ENCODE data around the gene SOX13.

The SOX13 gene

DNA sequence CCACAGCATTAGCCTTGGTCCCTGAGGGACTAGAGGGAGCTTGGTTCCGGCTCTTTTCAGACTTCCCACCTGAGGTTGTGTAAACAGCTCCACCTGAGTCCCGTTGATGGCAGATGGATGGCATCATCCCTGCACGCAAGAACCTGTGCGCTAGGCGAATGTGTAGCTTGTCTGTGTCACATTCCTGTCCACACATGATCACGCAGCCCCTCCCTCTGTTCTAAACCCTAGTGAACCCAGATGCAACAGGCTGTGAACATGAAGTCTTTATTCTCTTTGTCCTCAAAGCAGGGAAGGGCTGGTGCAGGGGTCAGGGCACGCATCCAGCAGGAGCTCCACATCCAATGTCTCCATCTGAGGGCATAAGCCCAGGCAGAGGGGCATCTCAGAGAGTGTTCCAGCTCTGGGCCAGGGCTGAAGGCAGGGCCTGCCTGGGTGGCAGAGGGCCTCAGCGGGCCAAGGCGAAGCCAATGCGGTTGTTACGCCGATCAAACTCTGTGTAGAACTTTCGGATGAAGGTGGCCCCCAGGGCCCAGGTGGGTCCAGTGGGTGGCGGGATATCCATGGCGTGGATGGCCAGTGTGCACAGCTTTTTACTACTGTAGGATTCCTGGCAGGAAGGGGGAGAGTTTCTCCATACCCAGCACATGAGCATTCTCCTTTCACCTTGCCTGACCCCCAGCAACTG, 81.8 kb downstream of the SOX13 start:
- no peak for DNase-seq

DNA sequence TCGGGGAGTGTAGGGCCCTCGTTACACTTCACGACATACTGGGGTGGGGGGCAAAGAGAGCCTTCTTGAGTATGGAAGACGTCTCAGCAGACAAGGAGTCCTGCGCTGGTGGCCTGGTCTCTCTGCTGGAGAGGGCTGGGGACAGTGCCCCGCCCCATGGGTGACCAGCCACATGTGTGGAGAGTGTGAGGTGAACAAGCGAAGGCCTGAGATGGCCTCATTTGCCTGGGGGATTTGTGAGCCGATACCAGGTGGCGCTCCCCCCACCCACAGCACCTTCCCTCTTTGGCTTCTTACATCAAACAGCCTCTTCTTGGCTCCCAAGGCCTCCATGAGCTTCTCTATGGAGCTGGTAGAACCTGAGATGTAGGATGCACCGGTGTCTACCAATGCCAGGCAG, 83.0 kb downstream of the SOX13 start:
- DNase-seq, result no peak

- DNase-seq, result no peak
Measured at GRCh38 chr1:204157962-204158361, 85.0 kb downstream of the SOX13 start.

DNA sequence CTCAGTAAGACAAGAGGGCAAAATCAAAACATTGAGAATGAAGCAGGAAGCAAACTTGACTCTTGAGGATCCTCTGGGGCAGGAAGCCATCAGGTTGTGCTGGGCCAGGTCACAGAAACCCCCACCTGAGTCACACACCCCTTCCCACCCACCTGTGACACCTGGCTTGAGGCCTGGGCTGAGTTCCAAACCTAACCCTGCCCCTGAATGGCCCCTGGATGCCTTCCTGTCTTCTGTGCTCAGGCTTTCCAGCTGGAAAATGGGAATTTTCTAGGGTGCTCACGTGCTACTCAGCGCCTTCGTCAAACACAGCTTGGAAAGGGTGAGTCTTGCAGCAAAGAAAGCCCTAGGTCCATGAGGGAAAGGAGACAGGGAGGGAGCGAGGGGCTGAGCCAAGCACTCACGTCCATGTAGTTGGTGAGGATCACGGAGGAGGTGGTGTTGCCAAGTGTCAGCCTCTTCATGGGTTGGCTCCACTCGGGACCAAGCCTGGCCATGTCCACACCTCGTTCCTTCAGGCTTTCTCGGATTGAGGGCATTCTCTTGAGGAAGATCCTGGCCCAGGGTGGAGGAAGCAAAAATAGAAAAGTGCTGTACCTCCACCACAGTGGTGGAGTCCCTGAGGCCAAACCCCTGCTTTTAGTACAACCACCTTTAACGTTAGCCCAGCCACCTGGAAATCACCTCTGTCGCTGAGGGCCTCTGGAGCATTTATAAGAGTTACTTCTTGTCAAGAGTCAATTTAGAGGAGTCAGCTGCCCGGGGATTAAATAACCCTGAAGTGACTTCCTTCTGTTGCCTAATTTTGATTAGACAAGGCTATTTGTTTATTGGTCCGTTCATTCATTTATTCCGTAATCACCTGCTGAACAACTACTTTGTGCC, 88.9 kb downstream of the SOX13 start:
- no peak for DNase-seq

DNA sequence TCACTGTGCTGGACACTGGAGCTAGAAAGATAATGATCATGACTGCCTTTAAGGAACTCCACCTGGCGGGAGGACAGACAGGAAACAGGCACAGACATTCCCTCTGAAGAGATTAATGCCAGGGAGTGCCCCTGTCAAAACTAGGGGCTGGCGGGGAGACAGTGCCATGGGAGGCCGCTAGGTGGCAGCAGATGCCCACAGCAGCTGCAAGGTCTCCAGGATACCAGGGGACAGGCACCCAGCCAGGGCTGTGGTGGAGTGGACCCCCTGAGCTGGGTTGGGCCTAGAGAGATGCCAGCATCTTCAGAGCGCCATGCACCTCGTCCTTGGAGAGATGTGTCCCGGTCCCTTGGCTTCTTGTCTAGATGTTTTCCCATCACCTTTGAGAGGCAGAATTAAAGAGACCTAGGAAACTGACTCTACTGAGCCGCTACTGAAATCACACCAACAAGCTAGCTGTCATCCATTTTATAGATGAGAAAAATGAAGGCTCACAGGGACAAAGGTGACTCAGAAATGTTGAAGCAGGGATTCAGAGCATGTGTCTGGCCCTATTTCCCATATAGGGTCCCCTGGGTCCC, 89.7 kb downstream of the SOX13 start:
- DNase-seq, result no peak

- no peak for DNase-seq
Measured at GRCh38 chr1:204166219-204166618, 93.3 kb downstream of the SOX13 start, which contains the start of gene REN. Gene REN, minus strand, starts transcription at chr1:204166337. Its CDS starts 44 bp downstream, at chr1:204166293.

DNA sequence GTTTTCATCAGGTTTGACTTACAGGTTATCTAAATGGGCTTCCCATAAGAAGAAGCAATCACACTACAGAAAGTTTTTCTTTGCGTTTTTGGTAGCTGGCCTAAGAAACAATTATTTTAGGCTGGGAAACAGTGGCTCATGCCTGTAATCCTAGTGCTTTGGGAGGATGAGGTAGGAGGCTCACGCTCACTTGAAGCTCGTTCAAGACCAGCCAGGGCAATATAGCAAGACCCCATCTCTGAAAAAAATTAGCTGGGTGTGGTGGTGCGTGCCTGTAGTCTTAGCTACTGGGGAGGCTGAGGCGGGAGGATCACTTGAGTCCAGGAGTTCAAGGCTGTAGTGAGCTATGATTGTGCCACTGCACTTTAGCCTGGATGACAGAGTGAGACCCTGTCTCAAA, 94.8 kb downstream of the SOX13 start:
- DNase-seq, result no peak

DNA sequence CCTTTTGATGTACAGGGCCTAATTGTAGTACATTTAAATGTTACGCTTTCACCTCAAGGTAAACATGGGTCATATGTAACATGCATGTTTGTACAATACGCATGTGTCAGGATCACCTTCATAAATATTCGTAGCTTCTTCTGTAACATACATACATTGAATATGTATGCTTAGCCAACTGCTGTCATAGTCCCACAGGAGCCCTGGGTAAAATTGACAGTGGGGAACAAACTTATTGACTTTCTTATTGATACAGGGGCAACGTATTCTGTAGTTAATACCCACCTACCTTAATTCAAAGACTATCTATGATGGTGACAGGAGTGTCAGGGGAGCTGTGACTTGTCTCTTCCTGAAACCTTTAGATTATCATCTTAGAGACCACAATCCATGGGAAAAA, 96.9 kb downstream of the SOX13 start:
- no peak for DNase-seq

- DNase-seq, result no peak
Measured at GRCh38 chr1:204170494-204171155, 97.7 kb downstream of the SOX13 start.

- DNase-seq, result no peak
Measured at GRCh38 chr1:204171751-204172178, 98.8 kb downstream of the SOX13 start.

DNA sequence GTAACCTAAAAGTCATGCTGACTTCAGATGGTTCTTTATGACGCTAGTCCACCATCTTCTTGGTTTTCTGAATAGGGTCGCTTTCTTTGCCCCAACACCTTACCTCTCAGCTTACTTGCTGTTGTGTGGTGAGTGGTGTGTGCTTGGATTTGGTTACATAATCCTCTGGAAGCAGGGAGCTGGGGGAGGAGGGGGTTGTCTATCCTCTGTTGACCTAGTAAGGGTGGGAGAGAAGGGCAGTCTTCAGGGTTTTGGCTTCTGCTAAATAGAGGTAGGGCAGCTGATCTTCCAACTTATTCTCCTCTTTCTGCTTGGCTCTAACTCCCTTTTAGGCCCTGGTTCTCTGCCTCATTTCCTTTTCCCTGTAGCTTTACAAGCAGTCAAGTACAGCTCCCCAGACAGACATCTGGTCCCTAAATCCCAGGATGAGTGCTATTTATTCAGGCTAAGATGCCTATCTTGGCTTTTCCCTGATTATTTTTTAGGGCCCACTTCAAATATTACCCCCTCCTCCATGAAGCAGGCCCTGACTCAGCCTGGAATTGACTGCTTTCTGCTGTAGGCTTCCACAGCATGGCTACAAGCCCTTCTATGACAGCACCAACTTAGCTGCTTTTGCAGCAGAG, 99.6 kb downstream of the SOX13 start:
- no peak for DNase-seq

DNA sequence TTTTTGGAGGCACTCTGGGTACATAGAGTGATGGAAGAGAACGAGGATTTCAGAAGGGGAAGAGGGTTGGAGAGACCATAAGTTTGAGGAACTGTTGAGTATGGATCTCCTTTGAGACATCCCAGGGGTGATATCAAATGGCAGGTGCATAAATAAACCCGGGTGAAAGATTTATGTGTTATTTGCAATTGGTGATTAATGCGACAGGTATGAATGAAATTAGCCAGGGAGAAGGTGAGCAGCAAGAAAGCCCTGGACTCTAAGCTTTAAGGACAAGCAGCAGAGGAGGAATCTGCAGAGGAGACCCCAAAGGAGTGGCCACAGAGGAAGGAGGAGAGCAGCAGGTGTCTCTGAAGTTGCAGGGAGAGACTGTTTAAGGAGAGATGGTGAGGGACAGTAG, 102.0 kb downstream of the SOX13 start:
- DNase-seq, result no peak

GRCh38 chr1:204176049-204176448, 103.1 kb downstream of the SOX13 start:
- no peak for DNase-seq

GRCh38 chr1:204177133-204177532, 104.2 kb downstream of the SOX13 start:
- DNase-seq, result no peak
